Inflammatory macrophage (primary cell): Measurements from ENCODE around the gene TYMS.

ENCODE experiments used
- DNase-seq, 2 donors: peaks; one replicate each; pipeline ENCODE4 v3.0.0-alpha.2; 2020 to 2022

The TYMS gene

DNA sequence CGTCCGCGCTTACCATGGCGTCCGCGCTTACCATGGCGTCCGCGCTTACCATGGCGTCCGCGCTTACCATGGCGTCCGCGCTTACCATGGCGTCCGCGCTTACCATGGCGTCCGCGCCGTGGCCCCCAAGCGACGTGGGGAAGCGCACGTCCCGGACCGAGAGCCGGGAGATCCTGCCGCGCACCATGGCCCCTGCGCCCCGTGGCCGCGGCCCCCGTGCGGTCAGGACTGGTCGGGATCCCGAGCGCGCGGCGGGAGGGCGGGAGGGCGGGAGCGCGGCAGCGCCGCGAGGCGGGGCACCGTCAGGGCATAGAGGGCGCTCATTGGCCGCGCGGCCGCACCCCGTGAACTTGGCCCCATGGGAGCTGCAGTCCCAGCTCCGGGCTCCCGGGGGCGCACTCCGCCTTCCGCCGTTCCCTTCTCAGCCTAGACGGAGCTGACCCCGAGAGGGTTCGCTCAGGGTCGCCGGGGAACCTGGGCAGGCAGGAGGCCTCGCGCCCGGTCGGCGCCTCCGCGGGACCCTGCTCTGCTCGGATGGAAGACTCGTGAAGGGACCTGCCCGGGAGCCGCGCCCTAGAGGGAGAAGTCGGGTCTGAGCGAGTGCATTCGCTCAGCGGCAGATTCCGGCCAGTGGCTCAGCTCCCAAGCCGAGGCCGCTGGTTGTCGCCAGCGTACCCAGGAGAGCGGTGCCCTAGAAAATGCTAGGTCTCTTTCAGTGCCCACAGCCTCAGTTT is 55.1 kb downstream of the TYMS start, which contains the start of gene ENOSF1:
ENOSF1 (minus strand) TSS at position 230 of the 734 bp plus-strand sequence; CDS start at position 187, 43 bp downstream.
- DNase-seq = peak; percentile 78 to 92

DNA sequence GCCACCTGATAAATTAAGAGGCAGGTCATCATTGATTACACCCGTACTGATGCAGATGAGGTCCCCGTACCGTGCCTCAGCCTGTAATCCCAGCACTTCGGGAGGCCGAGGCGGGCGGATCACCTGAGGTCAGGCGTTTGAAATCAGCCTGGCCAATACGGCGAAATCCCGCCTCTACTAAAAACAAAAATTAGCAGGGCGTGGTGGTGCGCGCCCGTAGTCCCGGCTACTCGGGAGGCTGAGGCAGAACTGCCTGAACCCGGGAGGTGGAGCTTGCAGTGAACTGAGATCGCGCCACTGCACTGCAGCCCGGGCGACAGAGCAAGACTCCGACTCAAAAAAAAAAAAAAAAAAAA is 55.7 kb downstream of the TYMS start:
- DNase-seq = no peak

DNA sequence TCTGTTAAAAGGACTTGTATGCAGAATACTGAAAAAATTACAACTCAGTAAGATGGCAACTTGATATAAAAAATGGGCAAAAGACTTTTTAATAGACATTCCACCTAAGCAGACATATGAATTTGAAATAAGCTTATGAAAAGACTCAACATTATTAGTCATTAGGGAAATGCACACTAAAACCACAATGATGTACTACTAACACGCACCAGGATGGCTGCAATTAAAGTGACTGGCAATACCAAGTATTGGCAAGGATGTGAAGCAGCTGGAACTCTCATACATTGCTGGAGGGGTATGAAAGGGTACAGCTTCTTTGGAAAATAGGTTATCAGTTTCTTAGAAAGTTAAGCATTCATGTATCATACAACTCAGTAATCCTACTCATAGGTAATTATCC is 58.2 kb downstream of the TYMS start:
- no peak for DNase-seq

DNA sequence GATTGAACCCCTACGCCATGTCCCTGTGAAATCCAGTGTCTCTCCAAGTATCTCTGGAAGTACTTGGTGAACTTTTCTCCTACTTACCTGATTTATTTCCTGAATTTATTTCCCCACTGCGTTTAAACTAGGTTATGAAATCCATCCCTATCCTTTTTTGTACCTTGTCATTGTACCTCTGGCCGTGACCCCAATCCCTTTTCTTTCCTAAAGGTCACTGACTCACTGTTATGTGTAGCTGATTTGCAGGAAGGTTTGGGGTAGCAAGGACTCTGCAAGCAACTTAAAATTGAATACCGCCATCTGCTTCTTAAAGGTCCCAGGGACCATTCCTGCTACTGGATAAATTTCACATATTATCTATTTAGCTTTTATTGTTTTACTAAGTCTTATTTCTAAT is 59.5 kb downstream of the TYMS start:
- DNase-seq = no peak
